Fibroblast of lung (primary cell): ENCODE data around the gene NDRG3.

Source experiments
- CTCF ChIP-seq, 2 donors: IDR thresholded peaks in 1 of 2; conservative IDR thresholded peaks in 1 of 2; 1 replicate in 1 of 2; 2 replicates in 1 of 2; pipeline ENCODE4 v1.5.1; 2011 to 2012; ENCODE audit warnings: low read length in 2 of 2, control low read depth in 1 of 2, inconsistent platforms in 1 of 2, low read depth in 1 of 2, mild to moderate bottlenecking in 1 of 2
- EZH2 ChIP-seq: IDR thresholded peaks from 2 replicates; pipeline ENCODE4 v1.5.1; 2012; ENCODE audit warnings: low read length, control low read depth, mild to moderate bottlenecking; ENCODE audit errors: missing control alignments

- no peak for TF ChIP-seq CTCF (conservative IDR thresholded peaks at IDR 0.05 in 1 of 2, IDR thresholded peaks at IDR 0.05 in 1 of 2; ENCODE audit: low read depth in 1 of 2, low read length in 2 of 2)
- no peak for TF ChIP-seq EZH2
Measured at GRCh38 chr20:36786663-36787062, 40.8 kb upstream of the NDRG3 start.
